C1 segment of cervical spinal cord (tissue), 14 donors: ENCODE results near the gene HDAC4.

ENCODE experiments used
- DNase-seq, 14 donors: peaks; one replicate each; lab custom pipeline; 2025; lab: John Stamatoyannopoulos, UW

Gene HDAC4

DNA sequence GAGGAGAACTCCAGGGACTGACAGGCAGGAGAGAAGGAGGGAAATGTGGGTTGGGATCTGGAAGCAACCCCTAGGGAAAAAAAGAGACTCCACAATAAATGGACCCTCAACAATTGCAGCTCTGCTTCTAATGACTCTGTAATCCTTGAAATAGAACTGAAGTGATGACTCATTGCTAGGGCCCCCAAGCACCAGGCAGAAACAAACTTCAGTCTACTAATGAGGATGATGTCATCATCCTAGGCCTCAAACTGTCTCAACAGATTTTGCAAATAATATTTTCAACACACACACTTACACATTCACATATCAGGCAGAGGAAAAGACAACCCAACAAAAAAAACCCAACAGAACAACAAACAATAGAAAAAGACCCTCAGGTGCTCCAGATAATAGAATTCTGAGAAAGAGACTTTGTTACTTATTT lies 143.3 kb downstream of the HDAC4 start:
- DNase-seq = no peak

- DNase-seq = no peak
Measured at GRCh38 chr2:239256350-239256743, 144.5 kb downstream of the HDAC4 start.

- DNase-seq = no peak
Measured at GRCh38 chr2:239255628-239256349, 145.0 kb downstream of the HDAC4 start.

GRCh38 chr2:239255218-239255617 lies 145.6 kb downstream of the HDAC4 start:
- DNase-seq = no peak

DNA sequence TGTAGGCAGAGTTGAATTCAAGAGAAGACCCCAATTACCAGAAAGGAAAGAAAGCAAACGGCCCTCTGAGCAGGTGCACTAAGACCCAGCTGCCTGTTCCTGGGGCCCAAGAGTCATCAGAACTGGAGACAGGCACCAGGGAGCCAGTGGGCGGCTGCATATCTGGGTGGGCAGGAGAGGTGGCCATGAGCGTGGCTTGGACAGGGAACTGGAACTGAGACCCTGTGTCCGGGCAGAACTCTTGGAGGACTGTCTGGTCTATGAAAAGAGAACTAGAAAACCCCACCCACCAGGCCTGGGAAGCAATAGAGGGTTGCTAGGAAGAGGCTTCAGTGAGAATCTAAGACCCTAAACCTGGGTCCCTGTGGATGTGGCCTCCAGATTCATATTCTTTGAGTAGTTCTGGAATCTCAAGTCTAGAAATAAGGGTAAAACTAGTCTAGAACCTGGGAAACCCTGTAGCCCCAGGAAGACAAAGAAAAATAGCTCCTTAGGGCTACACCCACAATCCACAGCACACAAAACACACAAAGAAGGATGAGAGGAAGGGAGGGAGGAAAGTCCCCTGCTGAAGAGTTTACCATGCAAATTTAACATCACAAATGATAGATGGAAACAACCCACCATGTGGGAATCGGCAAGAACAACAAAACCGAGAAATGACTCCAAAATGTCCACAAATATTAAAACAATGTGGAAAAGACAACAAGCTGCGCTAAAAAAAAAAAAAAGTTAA lies 147.0 kb downstream of the HDAC4 start:
- DNase-seq = peak in 1 of 14 donors; percentile 33

DNA sequence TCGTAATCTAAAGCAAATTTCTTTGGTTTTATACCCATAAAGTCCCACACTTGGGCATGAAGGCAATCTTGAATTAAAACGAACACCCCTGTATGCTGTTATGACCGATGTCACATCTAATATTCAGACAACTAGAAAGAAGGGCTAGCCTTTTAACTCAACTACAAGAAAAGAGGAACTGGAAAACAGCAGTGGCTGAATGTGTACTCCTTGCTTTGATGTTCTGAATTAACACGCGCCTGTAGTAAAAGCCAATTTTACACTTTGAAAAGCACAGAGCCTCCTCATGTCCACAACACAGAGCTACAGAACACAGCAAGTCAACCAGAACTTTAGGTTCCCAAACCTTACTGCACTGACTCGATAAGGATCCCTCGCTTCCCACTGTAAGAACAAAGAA lies 147.6 kb downstream of the HDAC4 start:
- DNase-seq = no peak

GRCh38 chr2:239252801-239253200 lies 148.0 kb downstream of the HDAC4 start:
- peak in 2 of 14 donors; percentile 28 to 59 for DNase-seq

DNA sequence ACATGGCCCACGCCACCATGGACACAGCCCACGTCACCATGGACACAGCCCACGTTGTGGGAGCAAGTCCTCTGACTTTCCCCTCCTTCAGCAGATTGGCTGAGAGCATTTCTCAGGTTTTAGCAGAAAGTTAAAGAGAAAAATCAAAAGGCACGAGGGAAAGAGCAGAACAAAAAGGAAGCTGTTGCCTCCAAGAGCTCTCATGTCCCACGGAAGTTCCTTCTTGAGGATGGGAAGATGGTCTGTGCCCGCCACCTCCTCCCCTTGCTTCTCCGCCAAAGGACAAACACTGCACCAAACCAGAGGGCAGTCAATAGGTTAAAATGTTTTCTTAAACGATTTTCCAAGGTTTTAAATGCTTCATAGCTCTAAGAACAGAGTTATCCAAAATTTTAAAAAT lies 148.4 kb downstream of the HDAC4 start:
- no peak for DNase-seq

GRCh38 chr2:239251971-239252370 lies 148.8 kb downstream of the HDAC4 start:
- no peak for DNase-seq

DNA sequence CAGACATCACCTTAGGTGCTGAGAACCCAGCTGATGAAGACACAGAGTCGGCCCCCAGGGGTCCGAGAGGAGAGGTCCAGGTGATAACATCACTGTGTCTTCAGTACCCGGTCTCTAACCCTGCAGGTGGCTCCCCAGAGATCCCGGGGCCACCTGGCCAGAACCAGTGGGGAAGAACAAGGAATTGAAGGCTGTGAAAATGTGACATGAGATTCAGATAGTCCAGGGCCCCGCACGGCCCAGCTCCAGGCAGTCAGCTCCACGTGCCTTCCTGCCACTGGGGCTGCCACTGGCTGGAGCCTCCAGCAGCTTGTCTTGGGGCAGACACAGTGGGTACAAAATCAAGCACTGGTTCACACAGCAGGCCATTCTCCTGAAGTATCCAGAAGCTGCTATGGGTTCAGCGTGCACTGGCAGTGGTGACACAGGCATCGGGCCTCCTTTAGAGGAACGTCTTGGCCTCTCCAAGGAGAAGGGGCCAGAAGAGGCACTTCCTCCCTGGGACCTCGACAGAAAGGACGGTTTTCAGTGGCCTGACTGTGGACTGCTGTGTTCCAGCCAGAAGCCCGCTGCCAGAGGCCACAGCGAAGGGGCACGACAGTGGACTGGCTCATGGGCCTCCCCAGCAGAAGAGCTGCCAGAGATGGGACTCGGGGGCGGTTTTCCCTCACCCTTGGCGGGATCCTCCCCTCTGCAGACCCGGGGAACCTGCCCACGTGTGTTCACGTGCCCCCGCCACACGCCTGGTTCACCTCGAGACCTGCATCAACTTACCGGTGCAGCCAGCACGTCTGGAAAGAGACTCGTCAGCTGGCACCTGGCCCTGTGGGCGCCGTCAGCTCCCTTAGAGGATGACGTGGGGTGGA lies 150.4 kb downstream of the HDAC4 start:
- no peak for DNase-seq

DNA sequence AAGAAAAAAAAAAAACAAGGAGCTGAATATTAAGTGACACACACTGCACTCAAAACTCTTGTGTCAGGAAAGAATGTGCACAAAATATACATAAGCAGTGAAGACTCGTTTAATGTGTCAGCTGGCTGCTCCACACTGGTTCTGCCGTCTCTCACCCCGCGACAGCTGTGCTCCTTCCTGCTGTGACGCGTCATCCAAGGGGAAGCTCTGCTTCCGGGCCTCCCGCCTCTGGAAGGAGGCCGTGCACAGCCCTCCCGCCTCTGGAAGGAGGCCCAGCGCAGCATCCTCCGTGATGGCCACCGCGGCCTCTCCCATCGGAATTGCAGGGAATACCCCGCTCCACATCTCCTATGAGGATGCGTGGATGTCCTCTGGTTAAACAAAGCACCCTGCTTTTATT lies 151.0 kb downstream of the HDAC4 start:
- DNase-seq = peak in 1 of 14 donors; percentile 63

- DNase-seq = no peak
Measured at GRCh38 chr2:239249048-239249447, 151.8 kb downstream of the HDAC4 start.

DNA sequence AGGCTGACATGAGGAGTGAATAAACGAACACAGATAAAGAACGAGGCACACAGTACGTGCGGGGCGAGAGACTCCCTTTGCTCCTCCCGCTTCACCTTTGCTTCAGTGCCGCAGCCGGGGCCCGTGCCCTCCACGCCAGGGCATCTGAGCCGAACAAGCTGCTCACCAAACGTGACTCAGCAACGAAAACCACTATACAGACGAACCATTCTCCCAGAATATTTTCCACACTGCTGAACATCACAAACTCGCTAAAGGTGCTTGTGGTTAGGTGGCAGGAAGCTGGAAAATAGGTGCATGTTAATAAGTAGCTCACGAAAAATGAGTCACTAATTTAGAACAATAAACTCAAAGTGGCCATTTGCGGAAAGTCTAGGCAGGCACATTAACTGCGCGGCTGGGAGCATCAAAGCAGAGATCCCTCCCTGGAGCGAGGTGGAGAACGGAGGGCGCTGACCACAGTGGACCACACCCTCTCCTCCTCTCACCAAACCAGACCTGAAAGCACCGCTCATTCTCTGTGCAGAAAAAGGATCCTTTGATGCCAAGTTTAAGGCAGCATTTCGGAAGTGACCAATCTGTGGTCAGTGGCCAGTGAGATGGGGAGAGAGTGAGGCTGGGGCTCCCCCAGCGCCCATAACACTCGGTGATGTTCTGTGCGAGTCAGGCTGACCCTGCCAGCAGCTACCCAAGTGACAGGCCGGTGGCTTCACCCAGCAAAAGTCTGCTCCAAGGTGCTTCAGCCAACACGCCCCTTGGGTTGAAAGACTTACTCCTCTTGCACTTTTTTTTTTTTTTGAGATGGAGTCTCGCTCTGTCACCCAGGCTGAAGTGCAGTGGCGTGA lies 153.2 kb downstream of the HDAC4 start:
- DNase-seq = no peak

GRCh38 chr2:239246723-239247122 lies 154.1 kb downstream of the HDAC4 start:
- DNase-seq = no peak

GRCh38 chr2:239245872-239246721 lies 154.7 kb downstream of the HDAC4 start:
- peak in 1 of 14 donors; percentile 30 for DNase-seq

GRCh38 chr2:239245107-239245506 lies 155.7 kb downstream of the HDAC4 start:
- DNase-seq = no peak

DNA sequence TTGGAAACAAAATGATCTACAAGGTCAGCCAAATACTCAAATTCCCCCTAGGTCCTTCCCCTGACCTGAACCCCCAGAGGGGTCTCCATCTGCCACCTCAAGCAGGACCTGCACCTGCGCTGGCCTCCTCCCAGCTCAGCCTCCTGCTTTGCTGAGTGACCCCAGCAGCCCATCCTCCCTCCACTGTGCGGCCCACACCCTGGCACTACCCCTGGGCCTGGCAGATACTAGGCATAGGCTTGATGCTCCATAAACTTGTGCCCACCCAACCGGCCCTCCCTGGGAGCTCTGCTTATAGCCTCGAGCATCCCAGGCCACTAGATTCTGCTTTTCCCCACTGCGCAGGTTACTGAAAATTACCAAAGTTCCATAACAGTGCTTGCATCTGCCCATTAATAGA lies 156.2 kb downstream of the HDAC4 start:
- DNase-seq = no peak

DNA sequence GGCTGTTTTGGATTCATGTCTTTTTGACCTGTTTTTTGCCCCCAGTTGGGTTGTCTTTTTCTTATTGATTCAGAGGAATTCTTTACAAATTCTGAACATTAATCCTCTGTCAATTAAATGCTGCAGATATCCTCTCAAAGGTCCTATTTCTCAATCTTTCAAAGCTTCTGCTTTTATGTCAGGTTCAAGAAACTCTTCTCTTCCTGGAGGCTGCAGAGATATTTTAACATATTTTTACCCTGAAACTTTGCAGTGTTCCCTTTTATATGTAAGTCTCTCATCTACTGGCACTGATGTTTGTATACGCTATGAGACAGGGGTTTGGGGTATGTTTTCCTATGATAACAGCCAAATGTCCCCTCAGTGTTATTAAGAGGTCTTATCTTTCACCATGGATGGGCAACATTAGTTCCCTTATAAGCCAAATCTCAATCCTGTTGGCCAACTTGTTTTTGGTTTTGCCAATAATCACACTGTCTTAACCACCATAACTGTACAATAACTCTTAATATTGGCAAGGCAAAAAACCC lies 159.3 kb downstream of the HDAC4 start:
- no peak for DNase-seq

DNA sequence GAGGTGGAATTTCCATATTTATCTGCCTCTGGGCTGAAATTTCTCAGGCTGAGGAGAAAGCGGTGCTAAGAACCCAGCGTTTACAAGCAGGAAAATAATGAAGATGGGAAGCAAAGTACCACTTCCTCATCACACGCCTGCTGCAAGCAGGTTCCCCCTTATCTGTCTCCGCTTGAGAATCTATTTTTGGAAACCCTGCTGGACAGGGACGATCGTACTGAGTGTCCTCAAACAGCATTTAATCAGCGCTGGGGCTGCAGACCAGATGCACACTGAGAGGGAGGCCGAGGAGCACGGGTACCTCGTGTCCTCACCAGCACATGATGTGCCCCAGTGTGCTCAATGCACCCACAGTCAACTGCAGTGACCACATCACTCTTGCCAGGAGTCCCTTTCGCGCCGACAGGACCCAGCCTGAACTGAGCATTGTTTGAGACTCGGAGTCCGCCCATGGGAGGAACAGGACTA lies 160.4 kb downstream of the HDAC4 start:
- DNase-seq = peak in 12 of 14 donors; percentile 44 to 88 (median 68)
